A549 (cell line): ENCODE results near the gene JARID2. TPM values are rescaled to one million over a fixed set of nuclear protein-coding genes. Genes with fewer than 3 reads are reported as not detected.

ENCODE experiments used
- ATAC-seq, 2 experiments: fragments of 200-7000 bp in 1 of 2; fragments of >200 bp in 1 of 2; cut with Nextera tagmentation in 1 of 2; cut with Tn5 transposase in 1 of 2; 3 replicates each; pipeline versions ENCODE4 v1.8.0 to v1.9.1; 2018 to 2020; ENCODE audit warnings: mild to moderate bottlenecking in 1 of 2, moderate library complexity in 1 of 2
- CTCF ChIA-PET: fragments of 300-600 bp; sonication (Branson Sonifier 250); formaldehyde crosslinking; extraction: SDS; loops from one replicate; lab custom pipeline; 2021; ENCODE audit warnings: antibody characterized with exemption, inconsistent platforms; lab: Yijun Ruan, JAX
- POLR2A ChIA-PET: fragments of 350-600 bp; formaldehyde crosslinking; extraction: SDS; loops from one replicate; lab custom pipeline; 2021; ENCODE audit warnings: antibody characterized with exemption, inconsistent platforms; lab: Yijun Ruan, JAX
- DNase-seq, 2 experiments: peaks; one replicate each; pipeline versions ENCODE4 v3.0.0 to v3.0.0-alpha.2; 2011 to 2016; ENCODE audit warnings: low read depth in 1 of 2, low spot score in 1 of 2
- FAIRE-seq: peaks from 2 replicates; lab custom pipeline; 2011; peaks lifted over from hg19 to GRCh38; lab: Jason Lieb, UNC
- H3K27ac ChIP-seq, 2 experiments: fragments of >200 bp; sonication (Bioruptor Twin); formaldehyde crosslinking; 3 replicates each; pipeline ENCODE4 v1.5.1; 2016 to 2017
- H3K4me1 ChIP-seq: fragments of >200 bp; sonication (Bioruptor Twin); formaldehyde crosslinking; 3 replicates; pipeline ENCODE4 v1.6.1; 2016
- H3K4me2 ChIP-seq: fragments of >200 bp; sonication (Bioruptor Twin); formaldehyde crosslinking; 3 replicates; pipeline ENCODE4 v1.6.1; 2016
- H3K4me3 ChIP-seq: fragments of >200 bp; sonication (Bioruptor Twin); formaldehyde crosslinking; 3 replicates; pipeline ENCODE4 v1.5.1; 2016
- H3K9me3 ChIP-seq: fragments of >200 bp; sonication (Bioruptor Twin); formaldehyde crosslinking; 3 replicates; pipeline ENCODE4 v1.6.1; 2016
- ATOH8 ChIP-seq: fragments of 250-450 bp; sonication (Bioruptor Pico); IDR thresholded peaks from 2 replicates; pipeline ENCODE4 v1.5.0; 2020; ENCODE audit warnings: low read depth, mild to moderate bottlenecking, moderate library complexity
- CBX2 ChIP-seq: fragments of 200-600 bp; sonication (generic); IDR thresholded peaks from 2 replicates; pipeline ENCODE4 v1.6.1; 2016; ENCODE audit warnings: low read depth, mild to moderate bottlenecking, borderline replicate concordance
- FOSB ChIP-seq: fragments of 250-450 bp; sonication (Bioruptor Pico); IDR thresholded peaks from 2 replicates; pipeline ENCODE4 v1.5.0; 2020; ENCODE audit warnings: mild to moderate bottlenecking, moderate library complexity
- HEYL ChIP-seq: fragments of 250-450 bp; sonication (Bioruptor Pico); IDR thresholded peaks from 2 replicates; pipeline ENCODE4 v1.8.0; 2021; ENCODE audit warnings: mild to moderate bottlenecking, moderate library complexity
- PHF8 ChIP-seq: fragments of 200-600 bp; sonication (generic); IDR thresholded peaks from 2 replicates; pipeline ENCODE4 v1.6.1; 2016; ENCODE audit warnings: low read depth, mild to moderate bottlenecking, antibody characterized with exemption, moderate library complexity, borderline replicate concordance
- RCOR1 ChIP-seq: fragments of 150-350 bp; IDR thresholded peaks from 2 replicates; pipeline ENCODE4 v1.6.1; 2014; ENCODE audit warnings: antibody characterized with exemption, low read length, low read depth
- REST ChIP-seq: fragments of 200-600 bp; sonication (generic); IDR thresholded peaks from 2 replicates; pipeline ENCODE4 v1.6.1; 2016; ENCODE audit warnings: antibody characterized with exemption, mild to moderate bottlenecking, moderate library complexity
- RNF2 ChIP-seq: fragments of 200-600 bp; sonication (generic); IDR thresholded peaks from 2 replicates; pipeline ENCODE4 v1.6.1; 2016; ENCODE audit warnings: low read depth, mild to moderate bottlenecking, antibody characterized with exemption, moderate library complexity, borderline replicate concordance
- TP53 ChIP-seq: fragments of 250-450 bp; sonication (Bioruptor Pico); IDR thresholded peaks from 2 replicates; pipeline ENCODE4 v1.5.0; 2021; ENCODE audit warnings: mild to moderate bottlenecking, moderate library complexity
- ZC3H11A ChIP-seq: fragments of 450-650 bp; IDR thresholded peaks from 2 replicates; pipeline ENCODE4 v1.6.1; 2014; ENCODE audit warnings: antibody characterized with exemption, mild to moderate bottlenecking
- WGBS: methylation state at CpG from one replicate; pipeline ENCODE4 v1.1.6; 2017; ENCODE audit errors: missing lambda C conversion rate; 5-methylcytosine and 5-hydroxymethylcytosine counted together
- polyA plus RNA-seq, 4 experiments: library from polyadenylated mRNA; depleted of rRNA in 3 of 4; stranded (reverse); fragments of >200 nt; fragmentation: RNase III in 1 of 4; extraction: RNeasy Plus Mini Kit Qiagen cat#74134 plus additional on column Dnase treatment in 1 of 4; gene quantifications; 2 replicates in 3 of 4; 3 replicates in 1 of 4; pipeline ENCODE4 v1.2.3, GENCODE V29; 2011 to 2017
- TF ChIP-seq, protein P1 (sequence below): fragments of >200 bp; sonication (Bioruptor Twin); formaldehyde crosslinking; IDR thresholded peaks from 3 replicates; pipeline ENCODE4 v1.6.1; 2016
- TF ChIP-seq, protein P2 (sequence below): IDR thresholded peaks from 2 replicates; pipeline ENCODE4 v1.6.1; 2012

The JARID2 gene
- polyA plus RNA-seq, 2 of the 4 experiments (the other 2 are of a cell fraction) = 7.8 to 8.3 TPM

DNA sequence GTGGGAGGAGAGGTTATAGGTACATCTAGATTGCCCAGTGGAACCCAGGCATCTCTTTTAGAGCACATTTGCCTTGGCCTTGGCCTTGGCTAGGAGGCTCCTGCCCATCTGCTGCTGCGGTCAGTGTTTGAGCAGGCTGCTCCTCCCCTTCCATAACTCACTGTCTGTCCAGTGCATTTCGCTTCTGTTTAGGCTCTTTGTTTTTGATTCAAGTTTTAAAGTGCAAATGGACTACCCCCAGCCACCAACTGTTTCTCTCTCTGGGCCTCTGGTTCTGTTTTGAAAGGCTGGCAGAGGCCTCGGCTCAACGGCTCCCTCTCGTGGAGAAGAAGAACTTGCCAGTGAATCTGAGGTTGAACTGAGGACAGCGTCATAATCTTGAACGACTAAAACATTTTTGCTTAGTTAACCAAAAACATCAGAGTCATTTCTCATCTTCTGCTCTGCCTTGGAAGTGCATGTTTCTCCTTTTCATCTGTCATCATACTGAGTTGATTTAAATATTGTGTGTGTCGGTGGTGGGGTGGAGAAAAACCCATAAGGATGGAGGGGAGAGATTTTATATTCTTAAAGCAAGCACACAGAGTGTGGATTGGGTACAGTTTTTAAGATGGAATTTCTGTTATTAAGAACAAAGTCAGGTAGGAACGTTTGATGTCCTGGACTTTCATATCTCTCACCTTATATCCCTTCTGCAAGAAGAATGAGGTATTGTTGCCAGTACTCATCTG is 245.6 kb downstream of the JARID2 start (continued):
- no peak for TF ChIP-seq REST

DNA sequence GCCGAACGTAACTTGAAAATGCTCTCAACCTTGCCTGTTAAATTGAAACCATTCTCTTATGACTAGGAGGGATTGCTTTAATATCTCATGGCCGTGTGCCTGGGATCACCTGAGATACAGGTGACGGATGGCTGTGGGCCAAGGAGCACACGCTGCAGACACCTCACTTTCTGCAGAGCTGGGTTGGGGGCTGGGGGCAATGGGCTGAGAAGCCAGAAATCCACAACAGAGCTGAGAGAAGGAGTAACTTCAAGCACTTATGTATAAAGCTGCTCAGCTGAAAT is 246.1 kb downstream of the JARID2 start:
- CTCF ChIA-PET = interaction anchor here (1.2 kb wide), 1 partner anchor 1302 kb away, joined by 3 read pairs; no protein-coding TSS in a partner anchor
- ATAC-seq = no peak
- no peaks in the 10 kb centered on the region for H3K4me1 ChIP-seq
- H3K4me2 ChIP-seq = no peak overlapping the region
- H3K27ac ChIP-seq = no peak overlapping the region
- H3K4me3 ChIP-seq = no peak overlapping the region
- no peak for DNase-seq
- TF ChIP-seq REST (no peak), FOSB (no peak), TP53 (no peak), PHF8 (no peak), CBX2 (no peak), HEYL (CRISPR knock-in tag) (no peak), RCOR1 (no peak), ATOH8 (no peak), RNF2 (no peak), ZC3H11A (no peak)
- TF ChIP-seq, protein P1, sequence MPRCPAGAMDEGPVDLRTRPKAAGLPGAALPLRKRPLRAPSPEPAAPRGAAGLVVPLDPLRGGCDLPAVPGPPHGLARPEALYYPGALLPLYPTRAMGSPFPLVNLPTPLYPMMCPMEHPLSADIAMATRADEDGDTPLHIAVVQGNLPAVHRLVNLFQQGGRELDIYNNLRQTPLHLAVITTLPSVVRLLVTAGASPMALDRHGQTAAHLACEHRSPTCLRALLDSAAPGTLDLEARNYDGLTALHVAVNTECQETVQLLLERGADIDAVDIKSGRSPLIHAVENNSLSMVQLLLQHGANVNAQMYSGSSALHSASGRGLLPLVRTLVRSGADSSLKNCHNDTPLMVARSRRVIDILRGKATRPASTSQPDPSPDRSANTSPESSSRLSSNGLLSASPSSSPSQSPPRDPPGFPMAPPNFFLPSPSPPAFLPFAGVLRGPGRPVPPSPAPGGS = no peak
- TF ChIP-seq, protein P2, sequence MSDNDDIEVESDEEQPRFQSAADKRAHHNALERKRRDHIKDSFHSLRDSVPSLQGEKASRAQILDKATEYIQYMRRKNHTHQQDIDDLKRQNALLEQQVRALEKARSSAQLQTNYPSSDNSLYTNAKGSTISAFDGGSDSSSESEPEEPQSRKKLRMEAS = no peak
- POLR2A ChIA-PET = no interaction called here
- H3K9me3 ChIP-seq = no peaks in the 10 kb centered on the region
- WGBS = 74% methylated on average over 5 of the region's 5 CpGs
- no peak for FAIRE-seq
